HCT116 (cell line): ENCODE data around the gene TCEAL9. TPM values are rescaled to one million over a fixed set of nuclear protein-coding genes. Genes with fewer than 3 reads are reported as not detected.
A peak's percentile ranks its signal among the peaks of the same experiment; 100 is the strongest.

Experiments
- ATAC-seq: fragments of 200-7000 bp; cut with Tn5 transposase; 2 replicates; pipeline ENCODE4 v1.9.1; 2020; ENCODE audit warnings: mild to moderate bottlenecking, moderate library complexity
- BruUV-seq: library from RNA; stranded (reverse); fragments of 400-500 nt; replicated peaks from 2 replicates; lab custom pipeline; 2021; lab: Mats Ljungman, UMichigan
- CTCF ChIA-PET: fragments of 300-600 bp; sonication (Branson Sonifier 250); formaldehyde crosslinking; loops from one replicate; lab custom pipeline; 2021; ENCODE audit warnings: antibody characterized with exemption; lab: Charles Lee
- POLR2A ChIA-PET: fragments of 300-600, 350-600 bp; sonication (Branson Sonifier 250); formaldehyde crosslinking; loops from one replicate; lab custom pipeline; 2021; ENCODE audit warnings: antibody characterized with exemption; lab: Charles Lee
- RAD21 ChIA-PET, 2 experiments: fragments of 300-600 bp; sonication (Branson Sonifier 250); formaldehyde crosslinking; loops; one replicate each; lab custom pipeline; 2023; ENCODE audit warnings: low total read pairs in 2 of 2; ENCODE audit not compliant: uncharacterized antibody in 2 of 2, unreplicated experiment in 2 of 2, low non-redundant PET in 1 of 2; lab: Charles Lee
- DNase-seq: peaks from one replicate; pipeline ENCODE4 v3.0.0-alpha.2; 2010; ENCODE audit warnings: low read depth, low spot score
- H2AFZ ChIP-seq: fragments of 200-600 bp; shearing (Covaris generic), sonication (generic); 2 replicates; pipeline ENCODE4 v1.6.1; 2017; ENCODE audit warnings: low read depth, mixed run types, mixed read lengths, antibody characterized with exemption, low read length; ENCODE audit not compliant: poor library complexity, severe bottlenecking
- H3K27ac ChIP-seq: 2 replicates; pipeline ENCODE4 v1.5.1; 2012; ENCODE audit warnings: low read depth, low read length
- H3K27me3 ChIP-seq: fragments of 200-600 bp; sonication (generic); 2 replicates; pipeline ENCODE4 v1.6.1; 2016; ENCODE audit warnings: mixed run types, low read length, mixed read lengths; ENCODE audit not compliant: insufficient read depth
- H3K36me3 ChIP-seq, 2 experiments: fragments of 200-500 bp in 1 of 2; fragments of 200-600 bp in 1 of 2; sonication (Bioruptor generic) in 1 of 2; sonication (generic) in 1 of 2; 2 replicates each; pipeline versions ENCODE4 v1.5.1 to v1.6.1; 2014 to 2016; ENCODE audit warnings: low read length in 2 of 2, inconsistent platforms in 1 of 2, mixed read lengths in 1 of 2, mixed run types in 1 of 2; ENCODE audit not compliant: insufficient read depth in 2 of 2, control insufficient read depth in 1 of 2
- H3K4me1 ChIP-seq, 2 experiments: fragments of 200-600 bp in 1 of 2; sonication (generic) in 1 of 2; 2 replicates each; pipeline versions ENCODE4 v1.5.1 to v1.6.1; 2012 to 2017; ENCODE audit warnings: low read length in 2 of 2, inconsistent platforms in 1 of 2, mild to moderate bottlenecking in 1 of 2, mixed read lengths in 1 of 2, mixed run types in 1 of 2, moderate library complexity in 1 of 2; ENCODE audit not compliant: insufficient read depth in 2 of 2, control insufficient read depth in 1 of 2
- H3K4me2 ChIP-seq: fragments of 200-600 bp; sonication (generic); 2 replicates; pipeline ENCODE4 v1.6.1; 2017; ENCODE audit warnings: mixed run types, low read length, mixed read lengths
- H3K4me3 ChIP-seq, 2 experiments: fragments of 200-600 bp in 1 of 2; sonication (generic) in 1 of 2; replicated peaks in 1 of 2; 2 replicates each; pipeline ENCODE4 v1.5.1; 2011 to 2016; ENCODE audit warnings: low read length in 2 of 2, control low read depth in 1 of 2, low read depth in 1 of 2, mild to moderate bottlenecking in 1 of 2, mixed read lengths in 1 of 2, mixed run types in 1 of 2
- H3K79me2 ChIP-seq: fragments of 200-600 bp; sonication (generic); 2 replicates; pipeline ENCODE4 v1.6.1; 2017; ENCODE audit warnings: mild to moderate bottlenecking, mixed run types, low read length, moderate library complexity, mixed read lengths; ENCODE audit not compliant: insufficient read depth
- H3K9ac ChIP-seq: fragments of 200-600 bp; sonication (generic); 2 replicates; pipeline ENCODE4 v1.6.1; 2016; ENCODE audit warnings: low read length, mixed read lengths
- H3K9me2 ChIP-seq: fragments of 200-600 bp; sonication (generic), shearing (Covaris generic); 2 replicates; pipeline ENCODE4 v1.6.1; 2017; ENCODE audit warnings: mixed run types, mild to moderate bottlenecking, moderate library complexity; ENCODE audit not compliant: insufficient read depth
- H3K9me3 ChIP-seq, 2 experiments: fragments of 200-500 bp in 1 of 2; fragments of 200-600 bp in 1 of 2; sonication (Bioruptor generic) in 1 of 2; sonication (generic) in 1 of 2; 2 replicates each; pipeline ENCODE4 v1.6.1; 2014 to 2017; ENCODE audit warnings: low read length in 2 of 2, mixed read lengths in 2 of 2, inconsistent platforms in 1 of 2, low read depth in 1 of 2, mild to moderate bottlenecking in 1 of 2, mixed run types in 1 of 2, moderate library complexity in 1 of 2; ENCODE audit not compliant: control insufficient read depth in 1 of 2, insufficient read depth in 1 of 2
- H4K20me1 ChIP-seq: fragments of 200-600 bp; sonication (generic), shearing (Covaris generic); 2 replicates; pipeline ENCODE4 v1.6.1; 2017; ENCODE audit warnings: mixed run types, mild to moderate bottlenecking, moderate library complexity; ENCODE audit not compliant: insufficient read depth
- ATF3 ChIP-seq: IDR thresholded peaks from 2 replicates; pipeline ENCODE4 v1.6.1; 2012
- CBX3 ChIP-seq: IDR thresholded peaks from 2 replicates; pipeline ENCODE4 v1.6.1; 2012; ENCODE audit warnings: low read depth
- CEBPB ChIP-seq: IDR thresholded peaks from 2 replicates; pipeline ENCODE4 v1.6.1; 2012; ENCODE audit warnings: low read depth
- CTCF ChIP-seq, 3 experiments: fragments of 200-600 bp in 1 of 3; sonication (generic) in 1 of 3; IDR thresholded peaks in 2 of 3; conservative IDR thresholded peaks in 1 of 3; 2 replicates each; pipeline ENCODE4 v1.5.1; 2012 to 2017; ENCODE audit warnings: low read depth in 2 of 3, low read length in 2 of 3, antibody characterized with exemption in 1 of 3, borderline replicate concordance in 1 of 3, control low read depth in 1 of 3, mild to moderate bottlenecking in 1 of 3, mixed read lengths in 1 of 3, mixed run types in 1 of 3, moderate library complexity in 1 of 3; ENCODE audit not compliant: insufficient read depth in 1 of 3
- EGR1 ChIP-seq: IDR thresholded peaks from 2 replicates; pipeline ENCODE4 v1.6.1; 2012; ENCODE audit warnings: low read depth
- ELF1 ChIP-seq: IDR thresholded peaks from 2 replicates; pipeline ENCODE4 v1.6.1; 2012; ENCODE audit warnings: low read depth, borderline replicate concordance
- EZH2phosphoT487 ChIP-seq: fragments of 200-600 bp; IDR thresholded peaks from 2 replicates; pipeline ENCODE4 v1.6.1; 2018; ENCODE audit warnings: antibody characterized with exemption, borderline replicate concordance
- FOSL1 ChIP-seq: IDR thresholded peaks from 2 replicates; pipeline ENCODE4 v1.6.1; 2012; ENCODE audit warnings: low read depth
- JUND ChIP-seq: IDR thresholded peaks from 2 replicates; pipeline ENCODE4 v1.6.1; 2012
- POLR2A ChIP-seq: IDR thresholded peaks from 2 replicates; pipeline ENCODE4 v1.7.0; 2011; ENCODE audit warnings: borderline replicate concordance; ENCODE audit not compliant: insufficient read depth, insufficient read length; ENCODE audit errors: extremely low read depth
- POLR2AphosphoS5 ChIP-seq: IDR thresholded peaks from 2 replicates; pipeline ENCODE4 v1.6.1; 2011; ENCODE audit warnings: mild to moderate bottlenecking, low read depth, low read length, moderate library complexity
- RAD21 ChIP-seq: IDR thresholded peaks from 2 replicates; pipeline ENCODE4 v1.6.1; 2012; ENCODE audit warnings: low read depth, mild to moderate bottlenecking
- REST ChIP-seq: IDR thresholded peaks from 2 replicates; pipeline ENCODE4 v1.6.1; 2012; ENCODE audit warnings: low read depth
- TCF7L2 ChIP-seq: IDR thresholded peaks from 2 replicates; pipeline ENCODE4 v1.7.0; 2011; ENCODE audit warnings: borderline replicate concordance, inconsistent platforms; ENCODE audit not compliant: insufficient read depth, insufficient read length; ENCODE audit errors: extremely low read depth
- YY1 ChIP-seq: IDR thresholded peaks from 2 replicates; pipeline ENCODE4 v1.6.1; 2011; ENCODE audit warnings: low read length, low read depth, moderate library complexity, mild to moderate bottlenecking; ENCODE audit not compliant: insufficient replicate concordance; ENCODE audit errors: extremely low read depth
- ZFX ChIP-seq: fragments of 450-650 bp; IDR thresholded peaks from 2 replicates; pipeline ENCODE4 v1.6.1; 2017
- intact Hi-C: fragments of 100-400 bp; cut with micrococcal nuclease; formaldehyde crosslinking; loops from 2 replicates; pipeline ENCODE4 v1.10.0; 2022
- total RNA-seq: library from RNA; stranded (reverse); gene quantifications from one replicate; pipeline ENCODE4 v1.2.1, GENCODE V29; 2021; ENCODE audit not compliant: unreplicated experiment

The TCEAL9 gene
- total RNA-seq, 1 experiment from 2014 or later, result 28.8 TPM

GRCh38 chrX:103363046-103363445 lies 6.7 kb downstream of the TCEAL9 start:
- intact Hi-C loops, result no loop called here
- H4K20me1 ChIP-seq, result no peaks in the 10 kb centered on the region
- ChIA-PET POLR2A (no interaction called here), RAD21 (no interaction called here), CTCF (no interaction called here)
- no peaks in the 10 kb centered on the region for H3K9me2 ChIP-seq
- peak overlapping the region; percentile 46; the same call in 1 of the 2 replicates for H3K4me2 ChIP-seq
- H2AFZ ChIP-seq, result peak overlapping the region; percentile 51
- BruUV-seq, result no TSS peak
- no peak overlapping the region for H3K9ac ChIP-seq
- ATAC-seq (no peak), DNase-seq (no peak)
- no peaks in the 10 kb centered on the region for H3K27me3 ChIP-seq
- H3K27ac ChIP-seq, result no peak overlapping the region
- H3K36me3 ChIP-seq, result no peaks in the 10 kb centered on the region
- H3K79me2 ChIP-seq, result no peaks in the 10 kb centered on the region
- no peaks in the 10 kb centered on the region for H3K9me3 ChIP-seq
- no peak overlapping the region for H3K4me3 ChIP-seq
- TF ChIP-seq EZH2phosphoT487 (no peak), ATF3 (no peak), ZFX (no peak), POLR2A (no peak), RAD21 (no peak), EGR1 (no peak), YY1 (no peak), ELF1 (no peak), JUND (no peak), FOSL1 (no peak)
- H3K4me1 ChIP-seq, result peaks cover 5 to 11% of the 10 kb centered on the region in 2 experiments; a peak in 3 of 4 replicates

- Histone ChIP-seq H3K27me3 (no peaks in the 10 kb centered on the region), H3K27ac (no peak overlapping the region), H4K20me1 (no peaks in the 10 kb centered on the region), H3K9me2 (no peaks in the 10 kb centered on the region), H3K36me3 (no peaks in the 10 kb centered on the region), H3K4me2 (no peak overlapping the region), H3K4me1 (peaks cover 2 to 6% of the 10 kb centered on the region in 2 experiments; a peak in 3 of 4 replicates), H3K4me3 (no peak overlapping the region), H2AFZ (no peak overlapping the region), H3K79me2 (no peaks in the 10 kb centered on the region), H3K9me3 (no peaks in the 10 kb centered on the region), H3K9ac (no peak overlapping the region)
- BruUV-seq, result no TSS peak
- ChIA-PET POLR2A (no interaction called here), RAD21 (no interaction called here), CTCF (no interaction called here)
- ATAC-seq (no peak), DNase-seq (no peak)
- intact Hi-C loops, result no loop called here
- TF ChIP-seq TCF7L2, result no peak
- TF ChIP-seq REST, result no peak
- no peak for TF ChIP-seq POLR2AphosphoS5
- TF ChIP-seq CEBPB, result no peak
- no peak for TF ChIP-seq ATF3
- TF ChIP-seq ZFX, result no peak
- no peak for TF ChIP-seq CTCF (IDR thresholded peaks at IDR 0.05 in 2 of 3, conservative IDR thresholded peaks at IDR 0.05 in 1 of 3; ENCODE audit: borderline replicate concordance in 1 of 3, insufficient read depth in 1 of 3, low read depth in 2 of 3, low read length in 2 of 3)
- no peak for TF ChIP-seq CBX3
- TF ChIP-seq FOSL1, result no peak
These were observed 11.2 kb downstream of the TCEAL9 start for GRCh38 chrX:103367502-103367901.
